Measurements from ENCODE around the gene POSTN.

GRCh38 chr13:37565425-37565824 is 33.1 kb downstream of the POSTN start:
- no peak for TF ChIP-seq EZH2phosphoT487 (IDR thresholded peaks at IDR 0.05; ENCODE audit: low read depth)
- no peak for TF ChIP-seq CTCF (IDR thresholded peaks at IDR 0.05; ENCODE audit: low read depth, low read length)

Data from OCI-LY3 (cell line).